Mesangial cell (primary cell): Measurements from ENCODE around the gene KRTAP9-9. TPM values are rescaled to one million over a fixed set of nuclear protein-coding genes. Genes with fewer than 3 reads are reported as not detected.

ENCODE experiments used
- total RNA-seq: library from RNA; depleted of rRNA; stranded (reverse); fragments of >200 nt; gene quantifications from 2 replicates; pipeline ENCODE4 v1.2.3, GENCODE V29; 2015

The KRTAP9-9 gene
- not detected in 2 replicates for total RNA-seq

GRCh38 chr17:41255381-41256290, at the start of gene KRTAP9-9:
TSS of gene KRTAP9-9 (plus strand) at chr17:41255384.

GRCh38 chr17:41226598-41227095, 28.5 kb upstream of the KRTAP9-9 start, which contains the start of gene KRTAP9-2:
TSS of gene KRTAP9-2 (plus strand) at chr17:41226648. CDS start at chr17:41226655, 7 bp downstream.

GRCh38 chr17:41232399-41233105, 22.6 kb upstream of the KRTAP9-9 start, which contains the start of gene KRTAP9-3:
TSS of gene KRTAP9-3 (plus strand) at chr17:41232449. CDS start at chr17:41232502, 53 bp downstream.

GRCh38 chr17:41237949-41238437, 17.2 kb upstream of the KRTAP9-9 start, which contains the start of gene KRTAP9-8:
TSS of gene KRTAP9-8 (plus strand) at chr17:41237999. CDS start at chr17:41238052, 53 bp downstream.

GRCh38 chr17:41249637-41250240, 5.4 kb upstream of the KRTAP9-9 start, which contains the start of gene KRTAP9-4:
TSS of gene KRTAP9-4 (plus strand) at chr17:41249687. CDS start at chr17:41249721, 34 bp downstream.

GRCh38 chr17:41265078-41265477, 9.9 kb downstream of the KRTAP9-9 start, which contains the start of gene KRTAP9-6:
TSS of gene KRTAP9-6 (plus strand) at chr17:41265378. CDS start at chr17:41265378, 0 bp downstream.

GRCh38 chr17:41275648-41276190, 20.5 kb downstream of the KRTAP9-9 start, which contains the start of gene KRTAP9-7:
TSS of gene KRTAP9-7 (plus strand) at chr17:41275698. CDS start at chr17:41275698, 0 bp downstream.

GRCh38 chr17:41301916-41302901, 47.0 kb downstream of the KRTAP9-9 start, which contains the start of gene KRTAP29-1:
TSS of gene KRTAP29-1 (minus strand) at chr17:41302851. CDS start at chr17:41302851, 0 bp downstream.

Other genes starting within 250 kb of the KRTAP9-9 start
- gene KRTAP3-1, start 246.3 kb upstream of the KRTAP9-9 start, total RNA-seq = not detected in 2 replicates
- not detected in 2 replicates for gene KRTAP1-5, start 228.2 kb upstream of the KRTAP9-9 start, total RNA-seq
- not detected in 2 replicates for gene KRTAP1-4, start 225.2 kb upstream of the KRTAP9-9 start, total RNA-seq
- not detected in 2 replicates for gene KRTAP1-3, start 220.5 kb upstream of the KRTAP9-9 start, total RNA-seq
- gene KRTAP1-1, start 213.9 kb upstream of the KRTAP9-9 start, total RNA-seq = not detected in 2 replicates
- gene KRTAP2-1, start 208.1 kb upstream of the KRTAP9-9 start, total RNA-seq = not detected in 2 replicates
- not detected in 2 replicates for gene KRTAP2-2, start 200.2 kb upstream of the KRTAP9-9 start, total RNA-seq
- 0.13 and 2.6 TPM in 2 replicates for gene KRTAP2-3, start 195.3 kb upstream of the KRTAP9-9 start, total RNA-seq
- gene KRTAP2-4, start 189.5 kb upstream of the KRTAP9-9 start, total RNA-seq = not detected in 2 replicates
- not detected in 2 replicates for gene KRTAP4-7, start 171.2 kb upstream of the KRTAP9-9 start, total RNA-seq
- gene KRTAP4-8, start 157.2 kb upstream of the KRTAP9-9 start, total RNA-seq = not detected in 2 replicates
- not detected in 2 replicates for gene KRTAP4-16, start 153.2 kb upstream of the KRTAP9-9 start, total RNA-seq
- not detected in 2 replicates for gene KRTAP4-9, start 150.0 kb upstream of the KRTAP9-9 start, total RNA-seq
- not detected in 2 replicates for gene KRTAP4-11, start 137.0 kb upstream of the KRTAP9-9 start, total RNA-seq
- gene KRTAP4-12, start 131.2 kb upstream of the KRTAP9-9 start, total RNA-seq = not detected in 2 replicates
- gene KRTAP4-6, start 114.8 kb upstream of the KRTAP9-9 start, total RNA-seq = not detected in 2 replicates
- not detected in 2 replicates for gene KRTAP4-5, start 105.6 kb upstream of the KRTAP9-9 start, total RNA-seq
- not detected in 2 replicates for gene KRTAP4-4, start 94.6 kb upstream of the KRTAP9-9 start, total RNA-seq
- gene KRTAP4-3, start 87.2 kb upstream of the KRTAP9-9 start, total RNA-seq = not detected in 2 replicates
- not detected in 2 replicates for gene KRTAP4-2, start 77.2 kb upstream of the KRTAP9-9 start, total RNA-seq
- not detected in 2 replicates for gene KRTAP4-1, start 70.5 kb upstream of the KRTAP9-9 start, total RNA-seq
- not detected in 2 replicates for gene KRTAP9-1, start 65.5 kb upstream of the KRTAP9-9 start, total RNA-seq
- not detected in 2 replicates for gene KRTAP9-2, start 28.7 kb upstream of the KRTAP9-9 start, total RNA-seq
- gene KRTAP9-3, start 22.9 kb upstream of the KRTAP9-9 start, total RNA-seq = not detected in 2 replicates
- not detected in 2 replicates for gene KRTAP9-8, start 17.4 kb upstream of the KRTAP9-9 start, total RNA-seq
- not detected in 2 replicates for gene KRTAP9-4, start 5.7 kb upstream of the KRTAP9-9 start, total RNA-seq
- not detected in 2 replicates for gene KRTAP9-6, start 10.0 kb downstream of the KRTAP9-9 start, total RNA-seq
- not detected in 2 replicates for gene KRTAP9-7, start 20.3 kb downstream of the KRTAP9-9 start, total RNA-seq
- gene KRTAP29-1, start 47.5 kb downstream of the KRTAP9-9 start, total RNA-seq = not detected in 2 replicates
- gene KRTAP16-1, start 53.9 kb downstream of the KRTAP9-9 start, total RNA-seq = not detected in 2 replicates
- 0.33 and 0.63 TPM in 2 replicates for gene KRTAP17-1, start 60.3 kb downstream of the KRTAP9-9 start, total RNA-seq
- gene KRT33A, start 95.4 kb downstream of the KRTAP9-9 start, total RNA-seq = not detected in 2 replicates
- not detected in 2 replicates for gene KRT33B, start 114.4 kb downstream of the KRTAP9-9 start, total RNA-seq
- gene KRT34, start 126.9 kb downstream of the KRTAP9-9 start, total RNA-seq = 0.13 and 2.9 TPM in 2 replicates
- 0.13 TPM in 1 of 2 replicates, not detected in the other for gene KRT31, start 142.2 kb downstream of the KRTAP9-9 start, total RNA-seq
- not detected in 2 replicates for gene KRT37, start 169.2 kb downstream of the KRTAP9-9 start, total RNA-seq
- not detected in 2 replicates for gene KRT38, start 185.6 kb downstream of the KRTAP9-9 start, total RNA-seq
- gene KRT32, start 212.0 kb downstream of the KRTAP9-9 start, total RNA-seq = not detected in 2 replicates
- gene KRT35, start 225.8 kb downstream of the KRTAP9-9 start, total RNA-seq = not detected in 2 replicates
- gene KRT36, start 234.5 kb downstream of the KRTAP9-9 start, total RNA-seq = not detected in 2 replicates